CD14-positive monocyte (primary cell): Measurements from ENCODE around the gene STARD13. TPM values are rescaled to one million over a fixed set of nuclear protein-coding genes. Genes with fewer than 3 reads are reported as not detected.

Experiments
- DNase-seq, 3 donors: peaks; one replicate each; pipeline ENCODE4 v3.0.0-alpha.2; 2011 to 2022
- H2AFZ ChIP-seq: 2 replicates; pipeline ENCODE4 v1.6.0; 2012; ENCODE audit warnings: mild to moderate bottlenecking, low read depth, low read length, inconsistent platforms; ENCODE audit not compliant: insufficient read depth, poor library complexity, severe bottlenecking
- H3K27ac ChIP-seq, 2 donors: 1 replicate in 1 of 2; 2 replicates in 1 of 2; pipeline ENCODE4 v1.5.1; 2012 to 2013; ENCODE audit warnings: low read length in 2 of 2, control low read depth in 1 of 2, inconsistent platforms in 1 of 2, low read depth in 1 of 2, mild to moderate bottlenecking in 1 of 2
- H3K27me3 ChIP-seq, 2 donors: one replicate each; pipeline versions ENCODE4 v1.6.0 to v1.6.1; 2011 to 2013; ENCODE audit warnings: low read length in 2 of 2; ENCODE audit not compliant: control insufficient read depth in 2 of 2, insufficient read depth in 2 of 2
- H3K36me3 ChIP-seq, 2 donors: replicated peaks in 1 of 2; 1 replicate in 1 of 2; 2 replicates in 1 of 2; pipeline versions ENCODE4 v1.5.1 to v1.6.1; 2012 to 2013; ENCODE audit warnings: low read length in 2 of 2, control low read depth in 1 of 2, inconsistent platforms in 1 of 2, mild to moderate bottlenecking in 1 of 2; ENCODE audit not compliant: insufficient read depth in 2 of 2, control insufficient read depth in 1 of 2
- H3K4me1 ChIP-seq, 2 donors: 1 replicate in 1 of 2; 2 replicates in 1 of 2; pipeline versions ENCODE4 v1.5.1 to v1.6.1; 2012 to 2013; ENCODE audit warnings: low read length in 2 of 2, control low read depth in 1 of 2, inconsistent platforms in 1 of 2, mild to moderate bottlenecking in 1 of 2, moderate library complexity in 1 of 2; ENCODE audit not compliant: insufficient read depth in 2 of 2, control insufficient read depth in 1 of 2
- H3K4me2 ChIP-seq: replicated peaks from 2 replicates; pipeline ENCODE3; 2012; ENCODE audit warnings: low read length, moderate library complexity, mild to moderate bottlenecking; ENCODE audit not compliant: poor library complexity, severe bottlenecking; ENCODE audit errors: extremely low read depth
- H3K4me3 ChIP-seq, 3 experiments: fragments of 200-600 bp in 1 of 3; sonication (generic) in 1 of 3; replicated peaks in 1 of 3; 1 replicate in 2 of 3; 2 replicates in 1 of 3; pipeline ENCODE4 v1.5.1; 2011 to 2013; ENCODE audit warnings: low read length in 3 of 3, mild to moderate bottlenecking in 3 of 3, control low read depth in 2 of 3, low read depth in 2 of 3, inconsistent platforms in 1 of 3, moderate library complexity in 1 of 3
- H3K79me2 ChIP-seq: 2 replicates; pipeline ENCODE4 v1.6.0; 2012; ENCODE audit warnings: mild to moderate bottlenecking, control low read depth, inconsistent platforms, low read length, moderate library complexity; ENCODE audit not compliant: insufficient read depth
- H3K9ac ChIP-seq: 2 replicates; pipeline ENCODE4 v1.6.0; 2017; ENCODE audit warnings: low read length, mild to moderate bottlenecking; ENCODE audit not compliant: insufficient read depth, poor library complexity, severe bottlenecking
- H3K9me3 ChIP-seq, 2 donors: replicated peaks in 1 of 2; 1 replicate in 1 of 2; 2 replicates in 1 of 2; pipeline versions ENCODE4 v1.5.1 to v1.6.1; 2012 to 2013; ENCODE audit warnings: low read length in 2 of 2, control low read depth in 1 of 2; ENCODE audit not compliant: control insufficient read depth in 1 of 2, insufficient read depth in 1 of 2
- H4K20me1 ChIP-seq: 2 replicates; pipeline ENCODE4 v1.6.0; 2012; ENCODE audit warnings: mild to moderate bottlenecking, low read length, control low read depth, moderate library complexity; ENCODE audit not compliant: insufficient read depth
- H3K27ac Mint-ChIP-seq, 7 donors: one replicate each; pipeline ENCODE4 v1.8.0; 2020; ENCODE audit warnings: mild to moderate bottlenecking in 7 of 7, mixed read lengths in 7 of 7, moderate library complexity in 6 of 7, inconsistent platforms in 2 of 7
- H3K27me3 Mint-ChIP-seq, 3 donors: one replicate each; pipeline ENCODE4 v1.8.0; 2021 to 2022; ENCODE audit warnings: low read depth in 3 of 3, mild to moderate bottlenecking in 3 of 3, mixed read lengths in 3 of 3, moderate library complexity in 3 of 3, inconsistent platforms in 1 of 3
- H3K36me3 Mint-ChIP-seq, 2 donors: one replicate each; pipeline ENCODE4 v1.8.0; 2020; ENCODE audit warnings: mixed read lengths in 2 of 2, inconsistent platforms in 1 of 2, mild to moderate bottlenecking in 1 of 2
- H3K4me1 Mint-ChIP-seq: one replicate; pipeline ENCODE4 v1.8.0; 2020; ENCODE audit warnings: mild to moderate bottlenecking, mixed read lengths
- H3K4me3 Mint-ChIP-seq, 2 donors: one replicate each; pipeline ENCODE4 v1.8.0; 2020; ENCODE audit warnings: mild to moderate bottlenecking in 2 of 2, mixed read lengths in 2 of 2, moderate library complexity in 1 of 2
- H3K9me3 Mint-ChIP-seq, 7 donors: one replicate each; pipeline ENCODE4 v1.8.0; 2020 to 2022; ENCODE audit warnings: mixed read lengths in 7 of 7, mild to moderate bottlenecking in 6 of 7, moderate library complexity in 6 of 7, inconsistent platforms in 2 of 7
- CTCF ChIP-seq: fragments of 200-600 bp; IDR thresholded peaks from one replicate; pipeline ENCODE4 v1.8.0; 2022; ENCODE audit warnings: antibody characterized with exemption, mild to moderate bottlenecking
- whole genome bisulfite sequencing: methylation state at CpG from one replicate; pipeline ENCODE4 v1.1.5; 2013; ENCODE audit warnings: missing lambda C conversion rate; ENCODE audit not compliant: insufficient coverage; 5-methylcytosine and 5-hydroxymethylcytosine counted together
- intact Hi-C, 2 donors: fragments of 100-400 bp; cut with micrococcal nuclease; formaldehyde crosslinking; loops; one replicate each; pipeline versions ENCODE4 v1.15.0 to v1.15.1; 2023
- polyA plus RNA-seq, 3 donors: library from polyadenylated mRNA; depleted of rRNA in 1 of 3; unstranded in 2 of 3; stranded (reverse) in 1 of 3; fragments of 300-500 nt in 2 of 3; fragments of >200 nt in 1 of 3; fragmentation: Illumina TruSeq in 2 of 3; gene quantifications; 1 replicate in 2 of 3; 2 replicates in 1 of 3; pipeline ENCODE4 v1.2.3, GENCODE V29; 2012 to 2021

Gene STARD13
- polyA plus RNA-seq, 3 donors = 0.37 to 0.69 (median 0.60) TPM

- peaks cover 0 to 9% of the 10 kb centered on the region in 2 donors for H3K4me1 ChIP-seq
- DNase-seq = no peak
- no peaks in the 10 kb centered on the region for H3K36me3 Mint-ChIP-seq
- no peak for TF ChIP-seq CTCF
- no peak overlapping the region for H2AFZ ChIP-seq
- no peaks in the 10 kb centered on the region for H4K20me1 ChIP-seq
- peaks cover 11% of the 10 kb centered on the region for H3K4me1 Mint-ChIP-seq
- intact Hi-C loops = no loop called here
- no peak overlapping the region for H3K4me2 ChIP-seq
- 100% methylated on average over 1 of the region's 3 CpGs for WGBS
- H3K4me3 ChIP-seq = no peak overlapping the region
- peaks cover 0 to 1% (median 0%) of the 10 kb centered on the region in 7 donors for H3K9me3 Mint-ChIP-seq
- H3K79me2 ChIP-seq = no peaks in the 10 kb centered on the region
- H3K4me3 Mint-ChIP-seq = no peak overlapping the region
- H3K27me3 ChIP-seq = no peaks in the 10 kb centered on the region
- H3K9me3 ChIP-seq = no peaks in the 10 kb centered on the region
- H3K27ac ChIP-seq = no peak overlapping the region
- H3K27me3 Mint-ChIP-seq = no peaks in the 10 kb centered on the region
- no peaks in the 10 kb centered on the region for H3K36me3 ChIP-seq
- no peak overlapping the region for H3K9ac ChIP-seq
- no peak overlapping the region for H3K27ac Mint-ChIP-seq
Observed at GRCh38 chr13:33275916-33276315, 9.6 kb downstream of the STARD13 start.

- no peak overlapping the region for H3K4me3 Mint-ChIP-seq
- Histone ChIP-seq H3K79me2 (no peaks in the 10 kb centered on the region), H3K9me3 (no peaks in the 10 kb centered on the region), H3K9ac (no peak overlapping the region), H3K4me1 (no peaks in the 10 kb centered on the region), H4K20me1 (no peaks in the 10 kb centered on the region), H3K27me3 (no peaks in the 10 kb centered on the region), H3K4me2 (no peak overlapping the region), H3K27ac (no peak overlapping the region), H3K36me3 (no peaks in the 10 kb centered on the region), H2AFZ (no peak overlapping the region), H3K4me3 (no peak overlapping the region)
- WGBS = 100% methylated on average over 1 of the region's 4 CpGs
- DNase-seq = no peak
- no peaks in the 10 kb centered on the region for H3K36me3 Mint-ChIP-seq
- no peak for TF ChIP-seq CTCF
- intact Hi-C loops = no loop called here
- H3K27ac Mint-ChIP-seq = peak overlapping the region in 1 of 7 donors; percentile 28
- no peaks in the 10 kb centered on the region for H3K27me3 Mint-ChIP-seq
- peaks cover 3% of the 10 kb centered on the region for H3K4me1 Mint-ChIP-seq
- peaks cover 0 to 1% (median 0%) of the 10 kb centered on the region in 7 donors for H3K9me3 Mint-ChIP-seq
Observed at GRCh38 chr13:33274264-33274663, 11.3 kb downstream of the STARD13 start.
